GM19240 (cell line): ENCODE data around the gene ANKRD29.

ENCODE experiments used
- DNase-seq: peaks from one replicate; pipeline ENCODE4 v3.0.0; 2011; ENCODE audit warnings: low spot score; ENCODE audit not compliant: insufficient read length

Gene ANKRD29, protein sequence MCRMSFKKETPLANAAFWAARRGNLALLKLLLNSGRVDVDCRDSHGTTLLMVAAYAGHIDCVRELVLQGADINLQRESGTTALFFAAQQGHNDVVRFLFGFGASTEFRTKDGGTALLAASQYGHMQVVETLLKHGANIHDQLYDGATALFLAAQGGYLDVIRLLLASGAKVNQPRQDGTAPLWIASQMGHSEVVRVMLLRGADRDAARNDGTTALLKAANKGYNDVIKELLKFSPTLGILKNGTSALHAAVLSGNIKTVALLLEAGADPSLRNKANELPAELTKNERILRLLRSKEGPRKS

DNA sequence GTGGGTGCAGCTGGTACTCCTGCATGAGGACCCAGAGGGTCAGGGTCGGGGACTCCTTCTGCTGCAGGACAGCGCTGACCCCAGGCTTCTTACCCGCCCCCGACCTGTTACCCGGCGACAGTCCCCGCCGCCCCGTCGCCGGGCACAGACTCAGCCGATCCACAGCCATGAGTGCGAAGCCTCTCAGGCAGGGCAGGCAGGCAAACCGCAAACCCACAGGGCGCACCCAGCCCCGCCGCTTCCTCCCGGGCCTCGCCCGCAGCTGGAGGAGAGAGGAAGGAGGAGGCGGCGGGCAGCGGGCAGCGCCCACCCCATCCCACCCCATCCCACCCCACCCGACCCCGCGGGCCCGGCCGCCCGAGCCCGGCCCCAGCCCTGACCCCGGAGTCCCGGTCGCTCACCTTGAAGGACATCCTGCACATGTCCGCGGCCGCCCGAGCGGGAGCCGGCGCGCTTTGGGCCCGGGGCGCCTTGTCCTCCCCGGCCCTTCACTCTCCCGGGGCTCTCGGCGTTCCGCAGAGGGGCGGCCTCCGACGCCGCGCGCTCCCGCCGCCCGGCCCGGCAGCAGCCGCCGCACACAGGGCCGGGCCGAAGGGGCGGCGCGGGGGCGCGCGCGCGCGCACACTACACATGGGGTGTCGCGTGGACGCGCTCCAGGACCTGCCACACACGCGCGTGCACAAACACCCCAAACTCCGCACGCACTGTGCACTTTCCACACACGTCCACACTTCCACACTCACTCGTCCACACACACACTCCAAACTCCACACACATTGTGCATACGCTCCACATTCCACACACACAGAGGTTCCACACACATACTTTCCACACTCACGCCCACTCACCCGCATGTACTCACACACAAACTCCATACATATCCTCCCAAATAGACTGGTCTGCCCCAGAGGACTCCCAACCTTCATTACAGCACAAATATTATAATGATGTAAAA is at the start of gene ANKRD29:
TSS of gene ANKRD29 (minus strand) at position 603 of the 955 bp plus-strand sequence. CDS start at position 422, 181 bp downstream.
- DNase-seq, result no peak

DNA sequence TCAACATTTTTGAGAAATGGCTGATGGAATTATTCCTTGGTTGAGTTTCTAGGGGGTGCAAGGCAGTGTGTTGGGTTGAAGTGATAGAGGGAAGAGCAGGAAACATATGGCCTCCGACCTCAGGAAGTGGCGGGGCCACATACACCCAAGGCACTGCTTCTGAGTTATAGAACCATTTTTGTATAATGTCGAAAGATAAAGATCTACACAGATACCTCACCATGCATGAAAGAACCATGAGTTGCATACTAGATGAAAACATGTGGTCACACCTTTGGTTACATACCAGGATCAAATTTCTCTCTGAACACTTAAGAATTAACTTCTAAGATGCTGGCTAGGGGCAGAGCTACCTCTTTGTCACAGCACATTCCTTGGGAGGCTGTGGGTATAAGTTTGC is 49.7 kb upstream of the ANKRD29 start:
- no peak for DNase-seq

DNA sequence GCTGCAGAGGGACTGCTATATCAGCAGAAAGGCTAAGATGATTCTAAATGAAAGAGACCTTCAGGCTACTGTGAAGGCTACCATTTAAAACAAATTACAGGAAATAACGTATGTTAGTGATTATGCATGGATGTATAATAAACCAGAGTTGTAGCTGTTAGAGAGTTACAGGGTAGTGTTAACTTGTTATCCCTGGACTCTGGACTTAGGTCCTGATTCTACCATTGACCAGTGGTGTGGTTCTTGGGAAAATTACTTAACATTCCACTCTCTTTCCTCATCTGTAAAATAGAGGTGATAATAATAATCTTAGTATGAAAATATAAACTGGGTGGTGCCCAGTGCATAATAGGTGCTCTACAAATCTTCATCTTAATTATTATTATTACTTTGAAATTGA is 48.7 kb upstream of the ANKRD29 start:
- no peak for DNase-seq

DNA sequence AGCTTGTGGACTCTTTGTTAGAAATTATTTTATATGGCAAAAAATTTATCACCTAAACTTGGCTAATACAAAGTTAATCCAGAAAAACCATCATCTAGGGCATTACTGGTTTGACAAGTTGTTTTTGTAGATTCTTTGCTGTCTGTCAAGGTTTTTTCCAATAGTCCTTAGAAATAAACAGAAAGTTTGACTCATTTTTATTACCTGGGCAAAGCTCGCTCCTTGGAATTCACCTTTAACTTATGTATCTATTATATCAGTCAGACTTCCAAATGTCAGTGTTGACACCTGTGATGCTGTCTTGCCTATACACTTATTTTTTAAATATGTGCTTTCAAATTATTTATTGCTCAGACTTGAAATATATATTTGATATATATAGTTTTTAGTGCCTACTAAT is 48.2 kb upstream of the ANKRD29 start:
- DNase-seq, result no peak

DNA sequence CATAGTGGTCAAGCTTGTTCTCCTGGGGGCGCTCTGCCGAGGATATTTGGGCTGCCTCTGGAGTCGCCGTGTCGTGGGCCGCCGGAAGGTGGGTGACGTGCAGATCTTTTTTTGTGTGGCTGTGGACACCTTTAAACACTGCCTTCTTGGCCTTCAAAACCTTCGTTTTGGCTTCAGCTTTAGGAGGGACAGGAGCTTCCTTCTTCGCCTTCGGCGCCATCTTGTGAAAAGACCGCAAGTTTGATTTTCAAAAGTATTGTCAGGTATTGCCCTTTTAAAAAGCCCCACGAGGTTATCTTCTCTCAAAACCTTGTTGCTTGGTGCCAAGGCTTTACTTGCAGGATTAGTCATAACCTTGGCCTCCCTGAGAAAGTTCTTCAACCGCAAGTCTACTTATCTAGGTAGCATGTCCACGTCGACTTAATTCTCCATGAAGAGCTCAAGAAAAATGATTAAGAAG is 47.4 kb upstream of the ANKRD29 start:
- no peak for DNase-seq

DNA sequence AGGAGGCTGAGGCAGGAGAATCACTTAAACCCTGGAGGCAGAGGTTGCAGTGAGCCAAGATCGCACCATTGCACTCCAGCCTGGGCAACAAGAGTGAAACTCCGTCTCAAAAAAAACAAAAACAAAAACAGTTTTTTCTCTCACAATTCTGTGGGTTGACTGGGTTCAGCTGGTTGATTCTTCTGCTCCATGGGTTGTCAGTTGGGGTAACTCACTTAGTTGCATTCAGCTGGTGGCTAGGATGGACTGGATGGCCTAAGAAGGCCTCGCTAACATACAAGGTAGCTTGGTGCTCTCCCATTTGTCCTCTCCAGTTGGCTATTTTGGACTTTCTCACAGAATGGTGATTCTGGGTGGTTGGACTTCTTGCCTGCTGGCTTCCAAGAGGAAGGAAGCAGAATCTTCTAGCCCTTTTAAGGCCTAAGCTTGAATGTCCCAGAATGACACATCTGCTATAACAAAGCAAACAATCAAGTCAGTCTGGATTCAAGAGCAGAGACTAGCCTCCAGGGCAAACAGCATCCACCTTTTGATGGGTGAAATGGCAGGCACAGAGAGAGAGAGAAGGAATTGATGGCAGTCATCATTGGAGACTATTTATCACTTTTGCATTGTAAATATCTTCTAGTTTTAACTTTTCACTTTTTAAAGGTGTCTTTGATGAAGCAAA is 44.4 kb upstream of the ANKRD29 start:
- DNase-seq, result no peak

DNA sequence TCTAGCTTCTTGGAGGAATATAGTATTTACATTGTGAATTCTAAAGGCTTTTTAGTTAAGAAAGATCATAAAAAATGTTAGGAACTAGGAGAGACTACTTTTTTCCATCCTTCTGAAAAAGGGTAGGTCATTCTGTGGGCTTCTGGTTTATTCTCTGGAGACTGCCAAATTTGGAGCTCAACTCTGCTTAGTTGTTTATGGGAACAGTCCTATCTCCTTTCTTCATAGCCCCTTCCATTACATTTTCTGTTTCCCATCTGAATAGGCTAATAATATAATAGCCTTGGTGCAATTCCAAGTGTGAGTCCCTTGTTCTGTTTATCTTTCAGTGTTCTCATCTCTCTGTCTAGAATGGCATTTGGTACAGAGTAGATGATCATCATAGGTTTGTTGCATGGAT is 42.1 kb upstream of the ANKRD29 start:
- DNase-seq, result no peak

DNA sequence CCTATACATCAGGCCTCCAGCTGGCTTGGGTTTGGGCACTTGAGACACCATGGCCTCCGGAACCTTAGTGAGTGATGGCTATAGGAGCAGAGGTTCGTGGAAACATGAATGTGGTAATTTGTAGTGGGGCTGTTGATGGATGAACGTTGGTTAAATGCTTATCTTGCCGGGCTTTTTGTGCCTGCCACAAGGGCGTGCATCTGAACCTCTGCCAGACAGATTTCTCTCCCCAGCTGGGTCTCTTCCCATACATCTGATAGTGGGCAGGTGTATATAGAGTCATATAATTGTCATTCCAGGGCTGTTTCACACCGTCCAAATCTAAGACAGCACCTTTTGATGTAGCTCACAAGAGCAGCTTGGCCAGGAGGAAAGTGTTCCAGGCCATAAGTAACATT is 41.3 kb upstream of the ANKRD29 start:
- no peak for DNase-seq

DNA sequence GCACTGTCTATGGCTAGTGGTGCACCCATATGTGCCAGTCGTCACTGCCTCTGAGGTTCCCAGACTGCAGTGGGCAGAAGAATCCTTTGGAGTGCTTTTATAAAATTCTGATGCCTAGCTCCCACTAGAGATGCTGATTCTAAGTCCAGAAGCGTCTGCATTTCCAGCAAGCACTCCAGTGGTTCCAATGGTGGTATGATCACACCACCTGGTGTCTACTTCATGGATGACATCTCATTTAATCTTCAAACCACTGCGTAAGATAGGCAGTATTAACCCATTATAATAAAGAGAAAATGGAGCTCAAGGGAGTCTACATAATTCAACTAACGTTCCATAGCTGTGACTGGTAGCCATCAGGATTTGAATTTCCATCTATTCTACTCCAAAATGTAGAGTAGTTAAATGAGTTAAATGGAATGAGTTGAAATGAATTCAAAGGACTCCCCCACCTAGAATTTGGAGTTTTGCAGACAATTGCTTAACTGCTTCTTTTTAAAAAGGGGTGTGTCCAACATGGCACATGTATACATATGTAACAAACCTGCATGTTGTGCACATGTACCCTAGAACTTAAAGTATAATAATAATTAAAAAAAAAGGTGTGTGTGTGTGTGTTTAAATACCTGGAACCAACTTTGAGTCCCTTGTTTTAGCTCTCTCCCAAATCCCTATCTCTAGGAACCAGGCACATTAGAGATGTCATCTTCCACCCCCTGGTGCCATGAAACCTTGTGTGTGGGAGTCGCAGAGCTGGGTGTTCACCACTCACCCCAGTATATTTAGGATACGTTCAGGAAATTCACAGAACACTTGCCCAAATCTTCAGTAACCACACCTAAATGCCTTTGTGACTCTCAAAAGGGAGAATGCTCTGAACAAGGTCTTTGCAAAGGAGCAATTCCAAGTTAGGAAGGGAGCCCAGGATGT is 40.6 kb upstream of the ANKRD29 start:
- no peak for DNase-seq

DNA sequence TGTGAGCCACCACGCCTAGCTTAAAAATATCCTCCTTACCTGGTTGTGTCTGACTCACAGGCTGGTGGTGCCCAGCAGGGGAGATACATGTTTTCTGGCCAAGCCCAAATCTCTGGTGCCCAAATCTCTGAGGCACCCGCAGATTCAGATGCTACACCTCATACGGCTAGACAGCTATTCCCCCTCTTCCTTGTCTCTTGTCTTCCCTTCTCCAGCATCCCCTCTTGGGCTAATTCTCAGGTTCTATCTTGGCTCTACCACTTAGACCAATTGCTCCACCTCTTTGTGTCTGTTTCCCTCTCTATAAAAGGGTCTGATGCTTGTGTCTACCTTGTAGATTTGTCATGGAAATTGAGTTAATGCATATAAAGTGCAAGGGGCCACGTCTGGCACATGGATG is 39.9 kb upstream of the ANKRD29 start:
- no peak for DNase-seq

DNA sequence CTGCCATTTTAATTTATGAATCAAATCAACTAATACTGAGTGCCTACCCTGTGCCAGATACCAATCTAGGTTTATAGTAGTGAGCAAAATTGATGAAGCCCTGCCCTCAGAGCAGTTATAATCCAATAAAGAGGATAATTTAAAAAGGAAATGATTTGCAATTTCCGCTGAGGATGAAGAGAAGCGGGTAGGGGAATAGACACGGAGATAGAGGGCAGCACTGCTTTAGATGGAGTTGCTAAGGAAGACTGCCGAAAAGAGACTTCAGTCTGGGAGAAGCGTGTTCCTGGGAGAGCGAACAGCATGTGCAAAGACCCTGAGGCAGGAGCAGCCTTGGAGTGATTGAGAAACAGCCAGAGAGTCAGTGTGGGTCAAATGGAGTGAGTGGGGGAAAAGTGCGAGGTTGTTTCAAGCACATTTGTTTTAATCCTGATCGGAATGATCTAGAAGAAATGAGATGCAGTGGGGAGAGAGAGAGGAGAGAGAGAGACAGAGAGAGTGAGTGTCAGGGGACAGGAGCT is 38.9 kb upstream of the ANKRD29 start:
- DNase-seq, result no peak

DNA sequence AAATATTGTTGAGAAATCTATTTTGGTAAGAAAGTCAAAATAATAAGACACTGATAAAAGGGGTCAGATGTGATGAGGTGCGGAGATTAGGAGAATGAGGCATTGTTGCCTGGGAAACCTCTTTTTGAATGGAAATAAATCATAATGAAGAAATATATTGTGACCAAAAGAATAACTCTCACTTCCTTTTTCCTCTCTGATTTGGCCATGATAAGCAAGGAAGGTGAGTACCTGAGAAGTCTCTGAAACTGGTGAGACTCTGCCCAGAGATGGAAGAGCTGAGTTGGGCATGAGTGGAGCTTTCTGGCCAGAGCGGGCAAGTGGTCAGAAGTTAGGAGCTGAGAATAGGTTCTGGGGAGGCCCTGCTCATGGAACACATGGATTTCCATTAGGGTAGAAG is 38.3 kb upstream of the ANKRD29 start:
- DNase-seq, result no peak

DNA sequence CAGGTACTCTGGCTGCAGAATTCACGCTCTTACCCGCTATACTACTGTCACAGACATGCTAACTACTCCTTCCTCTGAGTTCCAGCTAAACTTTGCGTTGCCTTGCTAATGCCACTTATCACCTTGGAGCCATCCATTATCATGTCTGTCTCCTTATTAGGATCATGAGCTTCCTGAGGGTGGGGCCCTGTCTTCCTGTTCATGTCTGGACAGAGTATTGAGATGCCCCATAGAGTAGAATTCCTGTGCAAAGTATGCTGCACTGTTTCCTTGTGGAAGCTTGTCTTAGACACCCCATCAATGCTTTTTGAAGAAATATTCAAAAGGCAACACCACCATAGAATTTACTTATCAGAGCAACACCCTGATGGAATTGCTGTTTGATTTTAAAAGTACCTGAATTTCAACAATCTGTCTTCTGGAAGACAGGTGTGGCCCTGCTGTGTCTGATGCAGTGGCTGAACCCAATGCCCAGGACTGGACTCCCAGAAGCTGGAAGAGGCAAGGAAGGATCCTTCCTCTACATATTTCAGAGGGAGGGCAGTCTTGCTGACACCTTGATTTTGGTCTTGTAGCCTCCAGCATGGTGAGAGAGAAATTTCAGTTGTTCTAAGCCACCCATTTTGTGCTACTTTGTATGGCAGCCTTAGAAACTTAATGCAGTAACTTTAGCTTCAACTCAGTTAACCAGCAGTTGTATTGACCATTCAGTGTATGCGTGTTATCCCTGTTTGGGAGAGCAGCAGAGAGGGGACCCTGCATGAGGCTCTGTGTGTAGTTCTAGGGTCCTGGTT is 32.1 kb upstream of the ANKRD29 start:
- DNase-seq, result no peak

DNA sequence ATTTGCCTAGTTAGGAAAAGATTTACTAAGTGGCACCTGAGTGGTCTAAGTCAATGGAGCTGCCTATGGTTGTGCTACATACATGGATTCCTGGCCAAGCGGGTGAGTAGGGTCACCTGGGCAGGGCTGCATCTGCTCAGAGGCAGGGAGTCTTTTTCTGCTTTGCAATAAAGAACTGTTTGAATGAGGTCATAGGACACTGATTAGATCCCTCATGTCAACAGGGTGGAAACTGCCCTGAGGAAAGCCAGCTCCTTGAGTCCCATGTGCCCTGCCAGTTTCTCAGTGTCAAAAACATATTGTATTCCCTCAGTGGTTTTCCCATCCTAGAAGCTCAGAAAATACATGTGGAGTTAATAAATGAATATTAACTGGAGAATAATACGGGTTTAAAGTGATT is 31.1 kb upstream of the ANKRD29 start:
- DNase-seq, result no peak

DNA sequence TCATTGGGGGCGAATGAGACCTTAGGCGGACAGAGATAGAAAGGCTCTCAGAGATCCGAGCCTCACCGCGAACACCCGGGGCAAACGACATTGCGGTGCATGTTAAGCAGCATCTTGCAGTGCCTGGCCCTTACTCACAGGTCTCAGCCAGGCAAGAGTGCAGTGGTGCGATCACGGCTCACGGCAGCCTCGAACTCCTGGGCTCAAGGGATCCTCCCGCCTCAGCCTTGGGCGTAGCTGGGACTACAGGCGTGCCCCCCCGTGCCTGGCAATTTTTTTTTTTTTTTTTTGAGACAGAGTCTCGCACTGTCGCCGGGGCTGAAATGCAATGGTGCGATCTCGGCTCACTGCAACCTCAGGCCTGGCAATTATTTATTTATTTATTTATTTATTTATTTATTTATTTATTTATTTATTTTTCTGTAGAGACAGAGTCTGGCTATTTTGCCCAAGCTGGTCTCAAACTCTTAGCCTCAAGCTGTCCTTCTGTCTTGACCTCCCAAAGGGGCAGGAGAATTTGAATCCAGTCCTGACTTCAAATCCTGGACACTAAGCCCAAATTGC is 27.9 kb upstream of the ANKRD29 start:
- DNase-seq, result no peak

DNA sequence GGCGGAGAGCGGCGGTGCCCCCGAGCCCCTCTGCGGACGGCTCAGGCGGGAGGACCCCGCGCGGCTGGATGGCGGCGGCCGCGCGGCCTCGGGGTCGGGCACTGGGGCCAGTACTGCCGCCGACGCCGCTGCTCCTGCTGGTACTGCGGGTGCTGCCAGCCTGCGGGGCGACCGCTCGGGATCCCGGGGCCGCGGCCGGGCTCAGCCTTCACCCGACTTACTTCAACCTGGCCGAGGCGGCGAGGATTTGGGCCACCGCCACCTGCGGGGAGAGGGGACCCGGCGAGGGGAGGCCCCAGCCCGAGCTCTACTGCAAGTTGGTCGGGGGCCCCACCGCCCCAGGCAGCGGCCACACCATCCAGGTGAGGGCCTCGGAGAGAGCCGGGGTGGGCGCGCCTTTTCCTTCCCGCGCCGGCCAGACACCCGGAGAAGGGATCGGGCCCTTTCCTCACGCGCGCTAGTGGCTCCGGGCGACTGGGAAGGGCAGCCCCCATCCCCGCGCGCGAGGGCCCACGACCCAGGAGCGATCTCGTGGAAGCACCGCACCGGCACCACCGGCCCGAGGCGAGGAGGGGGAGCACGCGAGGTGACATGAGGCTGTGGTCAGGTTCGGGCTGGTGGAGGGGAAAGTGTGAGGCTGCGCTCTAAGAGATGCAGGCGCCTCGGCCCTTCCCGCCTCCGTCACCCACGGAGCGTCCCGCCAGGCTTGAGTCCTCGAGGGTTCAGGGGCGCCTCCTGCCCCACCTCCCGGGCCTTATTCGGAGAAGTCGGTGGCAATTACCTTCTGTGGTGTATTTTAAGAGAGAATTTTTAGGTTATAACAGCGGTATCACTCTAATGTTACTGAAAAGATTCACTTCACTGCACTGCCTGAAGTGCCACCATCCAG is 27.1 kb upstream of the ANKRD29 start:
- no peak for DNase-seq

DNA sequence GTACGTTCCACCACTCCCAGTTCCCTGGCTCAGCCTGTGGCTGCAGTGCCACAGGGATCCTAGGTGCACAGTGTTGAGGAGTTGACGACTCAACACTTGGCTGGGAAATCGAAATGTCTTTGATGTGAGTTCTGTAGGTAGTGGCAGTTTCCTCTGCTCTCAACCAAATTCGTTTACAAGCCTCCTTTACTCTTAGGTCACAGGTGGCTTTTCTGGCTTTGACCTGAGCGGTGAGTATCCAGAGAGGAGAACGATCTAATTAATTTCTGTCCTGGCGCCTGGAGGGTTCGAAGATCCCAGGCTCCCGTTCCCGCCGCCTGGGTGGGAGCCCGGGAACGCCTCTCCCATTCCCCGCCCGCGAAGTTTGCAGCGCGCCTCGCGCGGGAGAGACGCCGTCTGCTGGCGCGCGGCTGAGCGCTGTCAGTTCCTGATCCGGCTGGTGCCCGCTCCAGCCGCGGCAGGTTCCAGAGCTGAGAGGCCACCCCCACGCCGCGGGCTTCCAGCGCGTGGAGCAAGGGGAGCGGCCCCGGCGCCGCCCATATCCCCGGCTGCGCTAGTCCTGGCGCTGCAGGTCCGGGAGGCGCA is 26.4 kb upstream of the ANKRD29 start, which contains the start of gene LAMA3:
TSS of gene LAMA3 (plus strand) at position 423 of the 585 bp plus-strand sequence. CDS start 231 bp downstream, outside the sequence.
- no peak for DNase-seq

DNA sequence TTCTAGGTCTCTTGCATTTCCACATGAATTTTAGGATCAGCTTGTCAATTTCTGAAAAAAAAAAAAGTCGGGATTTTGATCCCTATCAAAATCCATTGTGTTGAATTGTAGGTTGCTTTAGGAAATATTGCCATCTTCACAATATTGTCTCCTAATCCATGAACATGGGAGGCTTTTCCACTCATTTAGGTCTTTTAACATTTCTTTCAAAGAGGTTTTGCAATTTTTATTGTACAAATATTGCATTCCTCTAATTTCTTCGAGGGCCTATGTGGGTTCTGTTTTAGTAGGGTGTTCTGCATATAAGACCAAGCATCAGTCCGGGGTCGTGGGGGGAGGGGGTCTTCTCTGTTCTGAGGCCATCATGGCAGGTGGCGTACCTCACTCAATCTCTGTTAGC is 25.8 kb upstream of the ANKRD29 start:
- DNase-seq, result no peak
